Fibroblast of skin of right quadriceps (primary cell): ENCODE data around the gene IFI44L.

ENCODE experiments used
- DNase-seq: peaks from one replicate; pipeline ENCODE4 v3.0.0-alpha.2; 2013

The IFI44L gene

GRCh38 chr1:78619803-78620579, at the start of gene IFI44L:
IFI44L (plus strand) TSS chr1:78620448; CDS start chr1:78627916, 7,468 bp downstream.
- peak; percentile 72 for DNase-seq

GRCh38 chr1:78570539-78570938, 49.7 kb upstream of the IFI44L start:
- DNase-seq: no peak

GRCh38 chr1:78577257-78578100, 42.8 kb upstream of the IFI44L start:
- DNase-seq: peak; percentile 51

- peak; percentile 92 for DNase-seq
Measured at GRCh38 chr1:78586572-78586971, 33.7 kb upstream of the IFI44L start.

GRCh38 chr1:78587211-78587610, 33.0 kb upstream of the IFI44L start:
- peak; percentile 20 for DNase-seq

GRCh38 chr1:78591971-78592370, 28.3 kb upstream of the IFI44L start:
- no peak for DNase-seq

GRCh38 chr1:78599294-78599693, 21.0 kb upstream of the IFI44L start:
- DNase-seq: no peak

- DNase-seq: no peak
Measured at GRCh38 chr1:78601068-78601467, 19.2 kb upstream of the IFI44L start.

- DNase-seq: peak; percentile 74
Measured at GRCh38 chr1:78603206-78603605, 17.0 kb upstream of the IFI44L start.

GRCh38 chr1:78604643-78605042, 15.6 kb upstream of the IFI44L start:
- DNase-seq: no peak

GRCh38 chr1:78606274-78606673, 14.0 kb upstream of the IFI44L start:
- no peak for DNase-seq

GRCh38 chr1:78607334-78607927, 12.8 kb upstream of the IFI44L start:
- DNase-seq: peak; percentile 41

- DNase-seq: no peak
Measured at GRCh38 chr1:78607944-78608343, 12.3 kb upstream of the IFI44L start.

- peak; percentile 83 for DNase-seq
Measured at GRCh38 chr1:78617615-78618026, 2.6 kb upstream of the IFI44L start.

- no peak for DNase-seq
Measured at GRCh38 chr1:78619032-78619431, 1.2 kb upstream of the IFI44L start.

- DNase-seq: no peak
Measured at GRCh38 chr1:78619446-78619802, 824 bp upstream of the IFI44L start.

GRCh38 chr1:78620666-78621065, 418 bp downstream of the IFI44L start:
- DNase-seq: no peak

- no peak for DNase-seq
Measured at GRCh38 chr1:78622548-78622947, 2.3 kb downstream of the IFI44L start.

- DNase-seq: no peak
Measured at GRCh38 chr1:78624035-78624434, 3.8 kb downstream of the IFI44L start.

GRCh38 chr1:78627321-78627720, 7.1 kb downstream of the IFI44L start:
- no peak for DNase-seq

GRCh38 chr1:78630600-78630999, 10.4 kb downstream of the IFI44L start:
- no peak for DNase-seq

- no peak for DNase-seq
Measured at GRCh38 chr1:78633209-78633608, 13.0 kb downstream of the IFI44L start.

GRCh38 chr1:78640462-78640861, 20.2 kb downstream of the IFI44L start:
- no peak for DNase-seq

GRCh38 chr1:78641558-78641957, 21.3 kb downstream of the IFI44L start:
- no peak for DNase-seq
